Right cardiac atrium (tissue), 5 donors: ENCODE data around the gene CCDC12. TPM values are rescaled to one million over a fixed set of nuclear protein-coding genes. Genes with fewer than 3 reads are reported as not detected.

Source experiments
- ATAC-seq, 2 donors: fragments of 200-7000 bp; cut with Tn5 transposase; one replicate each; pipeline versions ENCODE4 v1.8.0 to v1.9.1; 2020; ENCODE audit warnings: moderate library complexity in 2 of 2, mild to moderate bottlenecking in 1 of 2
- DNase-seq, 3 donors: peaks; one replicate each; pipeline ENCODE4 v3.0.0-alpha.2; 2020
- H3K27ac ChIP-seq: one replicate; pipeline ENCODE4 v1.5.1; 2013; ENCODE audit warnings: mild to moderate bottlenecking, low read length, control low read depth, moderate library complexity
- H3K27me3 ChIP-seq: one replicate; pipeline ENCODE4 v1.6.1; 2013; ENCODE audit not compliant: control insufficient read depth, insufficient read depth
- H3K4me1 ChIP-seq: one replicate; pipeline ENCODE4 v1.6.1; 2013; ENCODE audit warnings: low read length; ENCODE audit not compliant: control insufficient read depth, insufficient read depth
- H3K4me3 ChIP-seq: one replicate; pipeline ENCODE4 v1.5.1; 2013; ENCODE audit warnings: low read length, control low read depth
- H3K9me3 ChIP-seq: one replicate; pipeline ENCODE4 v1.6.1; 2013; ENCODE audit warnings: low read length; ENCODE audit not compliant: control insufficient read depth
- WGBS: extraction: QIAGEN DNeasy Blood & Tissue Kit; methylation state at CpG from one replicate; pipeline ENCODE4 v1.1.7; 2013; 5-methylcytosine and 5-hydroxymethylcytosine counted together
- intact Hi-C, 4 donors: fragments of 100-400 bp; cut with DNase I; formaldehyde crosslinking; loops; one replicate each; pipeline versions ENCODE4 v1.11.0 to v1.14.0; 2022 to 2023
- polyA plus RNA-seq: library from polyadenylated mRNA; stranded (reverse); fragments of 200-250 nt; gene quantifications from one replicate; pipeline ENCODE4 v1.2.3, GENCODE V29; 2013
- total RNA-seq, 4 donors: library from RNA; stranded (reverse); fragmentation: NEBNext Ultra II Directional; extraction: Animal tissue kit (Norgen Biotek cat#: 25700); gene quantifications; one replicate each; pipeline ENCODE4 v1.2.1, GENCODE V29; 2021
- donor health status: healthy with polysubstance abuse.
- donor health status: DM: no; HTN: yes; CAD: no.
- donor health status: DM: no; HTN: no; CAD: no.
- donor health status: DM: no; HTN: yes; CAD: no; lungs with severe emphysema.
- donor health status: DM: yes; HTN: yes; CAD: no.

CCDC12 gene
- total and polyA plus RNA-seq, 5 donors = 31.2 to 58.0 (median 36.1) TPM

GRCh38 chr3:46994801-46995731, 18.5 kb upstream of the CCDC12 start:
- intact Hi-C loops = loop anchor here in 3 of 4 donors (5.0 kb wide), 1 partner anchor 73 kb away; no protein-coding TSS in a partner anchor
- Histone ChIP-seq H3K4me3 (no peak overlapping the region), H3K4me1 (no peaks in the 10 kb centered on the region), H3K9me3 (no peaks in the 10 kb centered on the region), H3K27ac (no peak overlapping the region), H3K27me3 (no peaks in the 10 kb centered on the region)
- 95% methylated on average over 29 of the region's 29 CpGs for WGBS
- DNase-seq = peak in 2 of 3 donors; percentile 47 to 54
- no peak for ATAC-seq

- 91% methylated on average over 7 of the region's 7 CpGs for WGBS
- H3K27ac ChIP-seq = no peak overlapping the region
- DNase-seq = peak in 2 of 3 donors; percentile 24 to 42
- H3K27me3 ChIP-seq = no peaks in the 10 kb centered on the region
- ATAC-seq = no peak
- intact Hi-C loops = no loop called here
- no peak overlapping the region for H3K4me3 ChIP-seq
- no peaks in the 10 kb centered on the region for H3K4me1 ChIP-seq
- H3K9me3 ChIP-seq = no peaks in the 10 kb centered on the region
These were observed 17.4 kb upstream of the CCDC12 start for GRCh38 chr3:46993986-46994385.

GRCh38 chr3:46993292-46993691, 16.7 kb upstream of the CCDC12 start:
- DNase-seq = peak in 2 of 3 donors; percentile 11 to 35
- no peak for ATAC-seq
- intact Hi-C loops = no loop called here
- Histone ChIP-seq H3K27ac (no peak overlapping the region), H3K27me3 (no peaks in the 10 kb centered on the region), H3K4me3 (no peak overlapping the region), H3K9me3 (no peaks in the 10 kb centered on the region), H3K4me1 (no peaks in the 10 kb centered on the region)
- 79% methylated on average over 2 of the region's 2 CpGs for WGBS

- H3K27me3 ChIP-seq = no peaks in the 10 kb centered on the region
- intact Hi-C loops = no loop called here
- DNase-seq (peak in 2 of 3 donors; percentile 30 to 53), ATAC-seq (no peak)
- no peak overlapping the region for H3K27ac ChIP-seq
- no peaks in the 10 kb centered on the region for H3K4me1 ChIP-seq
- no peak overlapping the region for H3K4me3 ChIP-seq
- H3K9me3 ChIP-seq = no peaks in the 10 kb centered on the region
- WGBS = 88% methylated on average over 9 of the region's 9 CpGs
These were observed 15.7 kb upstream of the CCDC12 start for GRCh38 chr3:46992231-46992630.

GRCh38 chr3:46991406-46992165, 15.0 kb upstream of the CCDC12 start:
- no peaks in the 10 kb centered on the region for H3K27me3 ChIP-seq
- ATAC-seq (no peak), DNase-seq (peak in 2 of 3 donors; percentile 37 to 45)
- no peak overlapping the region for H3K4me3 ChIP-seq
- H3K4me1 ChIP-seq = no peaks in the 10 kb centered on the region
- H3K27ac ChIP-seq = no peak overlapping the region
- intact Hi-C loops = no loop called here
- 93% methylated on average over 16 of the region's 16 CpGs for WGBS
- H3K9me3 ChIP-seq = no peaks in the 10 kb centered on the region

- intact Hi-C loops = no loop called here
- peaks cover 4% of the 10 kb centered on the region for H3K4me1 ChIP-seq
- DNase-seq = peak; percentile 35 to 80 (median 61)
- 80% methylated on average over 11 of the region's 11 CpGs for WGBS
- no peak overlapping the region for H3K4me3 ChIP-seq
- no peak overlapping the region for H3K27ac ChIP-seq
- no peaks in the 10 kb centered on the region for H3K27me3 ChIP-seq
- no peaks in the 10 kb centered on the region for H3K9me3 ChIP-seq
- ATAC-seq = no peak
These were observed 14.2 kb upstream of the CCDC12 start for GRCh38 chr3:46990573-46991374.

- H3K4me1 ChIP-seq = peaks cover 4% of the 10 kb centered on the region
- H3K9me3 ChIP-seq = no peaks in the 10 kb centered on the region
- intact Hi-C loops = no loop called here
- WGBS = 88% methylated on average over 17 of the region's 17 CpGs
- DNase-seq (peak in 2 of 3 donors; percentile 45 to 52), ATAC-seq (no peak)
- H3K27me3 ChIP-seq = no peaks in the 10 kb centered on the region
- no peak overlapping the region for H3K27ac ChIP-seq
- H3K4me3 ChIP-seq = no peak overlapping the region
These were observed 12.7 kb upstream of the CCDC12 start for GRCh38 chr3:46989146-46989810.

- ATAC-seq (no peak), DNase-seq (peak in 1 of 3 donors; percentile 26)
- intact Hi-C loops = no loop called here
- Histone ChIP-seq H3K27ac (no peak overlapping the region), H3K9me3 (no peaks in the 10 kb centered on the region), H3K4me1 (peaks cover 4% of the 10 kb centered on the region), H3K4me3 (no peak overlapping the region), H3K27me3 (no peaks in the 10 kb centered on the region)
- 92% methylated on average over 4 of the region's 4 CpGs for WGBS
These were observed 12.1 kb upstream of the CCDC12 start for GRCh38 chr3:46988616-46989015.

- H3K27ac ChIP-seq = peak overlapping the region; percentile 39
- no peaks in the 10 kb centered on the region for H3K9me3 ChIP-seq
- H3K4me1 ChIP-seq = peaks cover 4% of the 10 kb centered on the region
- peak; percentile 67 to 86 for ATAC-seq
- no peak overlapping the region for H3K4me3 ChIP-seq
- intact Hi-C loops = no loop called here
- H3K27me3 ChIP-seq = no peaks in the 10 kb centered on the region
- WGBS = 47% methylated on average over 16 of the region's 16 CpGs
- peak; percentile 82 to 90 (median 89) for DNase-seq
These were observed 11.3 kb upstream of the CCDC12 start for GRCh38 chr3:46987743-46988401.

GRCh38 chr3:46987319-46987742, 10.8 kb upstream of the CCDC12 start:
- Histone ChIP-seq H3K27me3 (no peaks in the 10 kb centered on the region), H3K27ac (no peak overlapping the region), H3K4me3 (no peak overlapping the region), H3K4me1 (peaks cover 4% of the 10 kb centered on the region), H3K9me3 (no peaks in the 10 kb centered on the region)
- DNase-seq (peak in 1 of 3 donors; percentile 32), ATAC-seq (peak in 1 of 2 donors; percentile 35)
- 72% methylated on average over 9 of the region's 9 CpGs for WGBS
- intact Hi-C loops = no loop called here
